H1 (cell line): ENCODE data around the gene CCSER2. TPM values are rescaled to one million over a fixed set of nuclear protein-coding genes. Genes with fewer than 3 reads are reported as not detected.
A peak's percentile ranks its signal among the peaks of the same experiment; 100 is the strongest.

Experiments
- CTCF ChIA-PET: fragments of 300-600 bp; sonication (Branson Sonifier 250); formaldehyde crosslinking; loops from one replicate; lab custom pipeline; 2021; ENCODE audit not compliant: partially characterized antibody; lab: Charles Lee
- POLR2A ChIA-PET: fragments of 300-600 bp; sonication (Branson Sonifier 250); formaldehyde crosslinking; loops from one replicate; lab custom pipeline; 2021; ENCODE audit warnings: inconsistent platforms; ENCODE audit not compliant: partially characterized antibody; lab: Charles Lee
- DNase-seq, 2 experiments: peaks; one replicate each; pipeline versions ENCODE4 v3.0.0 to v3.0.0-alpha.2; 2010 to 2022; ENCODE audit warnings: low spot score in 2 of 2, low read depth in 1 of 2, mixed read lengths in 1 of 2
- FAIRE-seq: peaks from 2 replicates; lab custom pipeline; 2011; peaks lifted over from hg19 to GRCh38; lab: Jason Lieb, UNC
- H2AFZ ChIP-seq: 2 replicates; pipeline ENCODE4 v1.8.1; 2012; ENCODE audit warnings: low read length, inconsistent platforms
- H2AK5ac ChIP-seq: 2 replicates; pipeline ENCODE4 v1.6.1; 2013; ENCODE audit warnings: low read depth, low read length
- H2BK120ac ChIP-seq: replicated peaks from 2 replicates; pipeline ENCODE3; 2013; ENCODE audit warnings: low read depth, low read length, inconsistent platforms
- H2BK12ac ChIP-seq: 2 replicates; pipeline ENCODE4 v1.6.1; 2013; ENCODE audit warnings: low read depth, low read length
- H2BK15ac ChIP-seq: 2 replicates; pipeline ENCODE4 v1.6.1; 2013; ENCODE audit warnings: low read length
- H2BK20ac ChIP-seq: 2 replicates; pipeline ENCODE4 v1.6.1; 2013; ENCODE audit warnings: low read length
- H2BK5ac ChIP-seq: 2 replicates; pipeline ENCODE4 v1.6.1; 2013; ENCODE audit warnings: low read depth, low read length
- H3K14ac ChIP-seq: 2 replicates; pipeline ENCODE4 v1.6.1; 2013; ENCODE audit warnings: inconsistent platforms; ENCODE audit not compliant: insufficient read length
- H3K18ac ChIP-seq: 2 replicates; pipeline ENCODE4 v1.6.1; 2013; ENCODE audit warnings: low read length; ENCODE audit errors: extremely low read depth
- H3K23ac ChIP-seq: 2 replicates; pipeline ENCODE4 v1.6.1; 2013; ENCODE audit warnings: inconsistent platforms; ENCODE audit not compliant: insufficient read length
- H3K23me2 ChIP-seq: 2 replicates; pipeline ENCODE4 v1.6.1; 2013; ENCODE audit warnings: low read depth, low read length
- H3K27ac ChIP-seq: 2 replicates; pipeline ENCODE4 v1.6.1; 2011; ENCODE audit warnings: low read depth, low read length, inconsistent platforms
- H3K27me3 ChIP-seq, 4 experiments: replicated peaks in 1 of 4; 1 replicate in 1 of 4; 2 replicates in 3 of 4; pipeline versions ENCODE4 v1.6.1 to v1.8.1; 2011 to 2013; ENCODE audit warnings: low read length in 3 of 4, mild to moderate bottlenecking in 3 of 4, inconsistent platforms in 2 of 4, mixed read lengths in 2 of 4, moderate library complexity in 1 of 4; ENCODE audit not compliant: control insufficient read depth in 3 of 4, insufficient read depth in 3 of 4; ENCODE audit errors: extremely low read depth in 1 of 4
- H3K36me3 ChIP-seq, 4 experiments: 2 replicates each; pipeline versions ENCODE4 v1.6.1 to v1.8.1; 2011 to 2013; ENCODE audit warnings: mild to moderate bottlenecking in 4 of 4, low read length in 3 of 4, moderate library complexity in 2 of 4, control low read depth in 1 of 4, inconsistent platforms in 1 of 4; ENCODE audit not compliant: insufficient read depth in 4 of 4, control insufficient read depth in 2 of 4
- H3K4ac ChIP-seq: replicated peaks from 2 replicates; pipeline ENCODE3; 2013; ENCODE audit warnings: low read length, low read depth, mixed read lengths, inconsistent platforms; ENCODE audit not compliant: insufficient read length
- H3K4me1 ChIP-seq, 4 experiments: replicated peaks in 1 of 4; 1 replicate in 1 of 4; 2 replicates in 3 of 4; pipeline versions ENCODE4 v1.6.1 to v1.8.1; 2011 to 2013; ENCODE audit warnings: low read length in 3 of 4, inconsistent platforms in 2 of 4, mixed read lengths in 1 of 4; ENCODE audit not compliant: insufficient read depth in 4 of 4, control insufficient read depth in 3 of 4
- H3K4me2 ChIP-seq, 2 experiments: 2 replicates each; pipeline versions ENCODE4 v1.6.1 to v1.8.1; 2011 to 2013; ENCODE audit warnings: low read depth in 2 of 2, low read length in 2 of 2, control low read depth in 1 of 2, inconsistent platforms in 1 of 2, mild to moderate bottlenecking in 1 of 2; ENCODE audit not compliant: insufficient read depth in 1 of 2
- H3K4me3 ChIP-seq, 4 experiments: fragments of 200-600, 300-600 bp in 1 of 4; sonication (generic), shearing (Covaris generic), sonication (Bioruptor Twin) in 1 of 4; 2 replicates each; pipeline versions ENCODE4 v1.5.1 to v1.8.1; 2011 to 2016; ENCODE audit warnings: low read length in 4 of 4, low read depth in 3 of 4, control low read depth in 2 of 4, inconsistent platforms in 2 of 4, mild to moderate bottlenecking in 2 of 4, mixed read lengths in 1 of 4, moderate library complexity in 1 of 4; ENCODE audit not compliant: insufficient read depth in 2 of 4; ENCODE audit errors: extremely low read depth in 1 of 4
- H3K56ac ChIP-seq: replicated peaks from 2 replicates; pipeline ENCODE3; 2013; ENCODE audit warnings: low read depth, mild to moderate bottlenecking, mixed read lengths, low read length, inconsistent platforms; ENCODE audit not compliant: insufficient read length
- H3K79me1 ChIP-seq: 2 replicates; pipeline ENCODE4 v1.6.1; 2013; ENCODE audit warnings: low read depth, low read length, control low read depth
- H3K79me2 ChIP-seq, 2 experiments: 2 replicates each; pipeline versions ENCODE4 v1.6.1 to v1.8.1; 2012 to 2013; ENCODE audit warnings: low read length in 2 of 2, mild to moderate bottlenecking in 2 of 2, inconsistent platforms in 1 of 2; ENCODE audit not compliant: insufficient read depth in 2 of 2, control insufficient read depth in 1 of 2
- H3K9ac ChIP-seq, 4 experiments: replicated peaks in 1 of 4; 1 replicate in 1 of 4; 2 replicates in 3 of 4; pipeline versions ENCODE4 v1.6.1 to v1.8.1; 2011 to 2013; ENCODE audit warnings: low read depth in 3 of 4, low read length in 3 of 4, control low read depth in 2 of 4, mild to moderate bottlenecking in 2 of 4, moderate library complexity in 2 of 4, inconsistent platforms in 1 of 4; ENCODE audit errors: extremely low read depth in 1 of 4
- H3K9me3 ChIP-seq, 2 experiments: 2 replicates each; pipeline versions ENCODE4 v1.6.1 to v1.8.1; 2012 to 2013; ENCODE audit warnings: mild to moderate bottlenecking in 2 of 2, moderate library complexity in 2 of 2, control low read depth in 1 of 2, inconsistent platforms in 1 of 2, low read depth in 1 of 2, low read length in 1 of 2, mixed read lengths in 1 of 2; ENCODE audit not compliant: insufficient read depth in 2 of 2
- H4K20me1 ChIP-seq, 2 experiments: replicated peaks in 1 of 2; 2 replicates each; pipeline versions ENCODE3 to v1.8.1; 2011 to 2013; ENCODE audit warnings: inconsistent platforms in 2 of 2, low read length in 2 of 2, mild to moderate bottlenecking in 1 of 2; ENCODE audit not compliant: insufficient read depth in 2 of 2, control insufficient read depth in 1 of 2
- H4K5ac ChIP-seq: 2 replicates; pipeline ENCODE4 v1.6.1; 2013; ENCODE audit warnings: low read length, low read depth, mixed read lengths, inconsistent platforms; ENCODE audit not compliant: insufficient read length
- H4K8ac ChIP-seq: 2 replicates; pipeline ENCODE4 v1.8.0; 2013; ENCODE audit warnings: mild to moderate bottlenecking, moderate library complexity, low read length, inconsistent platforms; ENCODE audit not compliant: insufficient read depth; ENCODE audit errors: extremely low read depth
- H4K91ac ChIP-seq: replicated peaks from 2 replicates; pipeline ENCODE3; 2013; ENCODE audit warnings: low read length, mixed read lengths, inconsistent platforms; ENCODE audit not compliant: insufficient read length
- CBX8 ChIP-seq: fragments of 300-800, 300-1000 bp; sonication (generic); IDR thresholded peaks from 2 replicates; pipeline ENCODE4 v1.7.1; 2016; ENCODE audit warnings: low read depth, low read length, borderline replicate concordance
- GABPA ChIP-seq: IDR thresholded peaks from 2 replicates; pipeline ENCODE4 v1.6.1; 2011; ENCODE audit warnings: mild to moderate bottlenecking, low read length, moderate library complexity, borderline replicate concordance; ENCODE audit not compliant: insufficient read depth
- NANOG ChIP-seq: IDR thresholded peaks from 2 replicates; pipeline ENCODE4 v1.6.1; 2011; ENCODE audit warnings: low read length, low read depth, mild to moderate bottlenecking, inconsistent platforms; ENCODE audit not compliant: insufficient read depth, poor library complexity, severe bottlenecking
- WGBS, 2 experiments: shearing (Covaris generic) in 1 of 2; methylation state at CpG; one replicate each; pipeline versions ENCODE4 v1.1.6 to v1.1.7; 2013 to 2015; ENCODE audit warnings: low lambda C conversion rate in 2 of 2, mixed read lengths in 2 of 2, inconsistent platforms in 1 of 2, low coverage in 1 of 2, missing lambda C conversion rate in 1 of 2; ENCODE audit not compliant: insufficient replicate concordance in 2 of 2, insufficient coverage in 1 of 2, insufficient read length in 1 of 2; ENCODE audit errors: extremely low coverage in 1 of 2, missing lambda C conversion rate in 1 of 2; 5-methylcytosine and 5-hydroxymethylcytosine counted together
- polyA plus RNA-seq, 7 experiments: library from polyadenylated mRNA; depleted of rRNA in 3 of 7; stranded (reverse) in 5 of 7; unstranded in 2 of 7; fragments of >200 nt in 5 of 7; fragments of 200-250 nt in 2 of 7; gene quantifications; 1 replicate in 5 of 7; 2 replicates in 1 of 7; 4 replicates in 1 of 7; pipeline versions ENCODE4 v1.2.1 to v1.2.3, GENCODE V29; 2011 to 2013; ENCODE audit warnings: missing spikeins in 2 of 7, mixed read lengths in 2 of 7
- total RNA-seq: library from RNA; stranded (reverse); fragmentation: NEBNext Ultra II Directional; extraction: Animal tissue kit (Norgen Biotek cat#: 25700); gene quantifications from 2 replicates; pipeline ENCODE4 v1.2.1, GENCODE V29; 2021

Gene CCSER2
- total and polyA plus RNA-seq, 2 of the 8 experiments (the other 6 are each of a cell fraction or from before 2014, with no cell fraction given): 6.9 to 30.5 TPM

DNA sequence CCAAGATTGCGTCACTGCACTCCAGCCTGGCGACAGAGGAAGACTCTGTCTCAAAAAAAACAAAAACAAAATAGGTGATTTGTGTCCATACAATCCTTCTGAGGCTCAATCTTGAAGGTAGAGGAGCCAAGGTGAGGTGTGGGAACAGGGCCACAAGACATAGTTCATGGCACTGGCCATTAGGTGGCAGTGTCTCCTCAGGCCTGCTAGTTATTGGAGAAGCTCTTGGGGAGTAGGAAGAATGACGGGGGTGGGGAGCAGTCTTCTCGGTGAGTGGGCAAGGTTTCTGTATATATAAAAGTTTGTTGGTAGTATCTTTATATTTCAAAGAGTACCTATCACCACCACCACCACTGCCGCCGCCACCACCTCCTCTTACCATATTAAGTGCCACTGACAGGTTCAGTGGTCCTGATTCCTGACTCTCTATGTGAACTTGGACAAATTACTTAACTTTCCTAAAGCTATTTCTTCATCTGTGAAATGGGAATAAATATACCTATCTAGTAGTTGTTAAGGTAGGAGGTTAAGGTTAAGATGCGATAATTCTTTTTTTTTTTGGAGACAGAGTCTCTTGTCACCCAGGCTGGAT is 24.0 kb downstream of the CCSER2 start:
- Histone ChIP-seq H3K9me3 (peaks cover 0 to 11% of the 10 kb centered on the region in 2 experiments; a peak in 1 of 4 replicates), H3K4me2 (no peak overlapping the region), H3K4me3 (no peak overlapping the region), H2BK12ac (no peak overlapping the region), H3K36me3 (peaks cover 0 to 2% (median 0%) of the 10 kb centered on the region in 4 experiments; a peak in 1 of 8 replicates), H3K23ac (no peak overlapping the region), H3K9ac (no peak overlapping the region), H3K4ac (no peak overlapping the region), H4K8ac (no peak overlapping the region), H2BK20ac (no peak overlapping the region), H4K91ac (no peak overlapping the region), H3K27ac (no peak overlapping the region), H3K23me2 (no peaks in the 10 kb centered on the region), H4K20me1 (no peaks in the 10 kb centered on the region), H2AK5ac (no peak overlapping the region), H3K79me2 (peaks cover 0 to 37% of the 10 kb centered on the region in 2 experiments; a peak in 2 of 4 replicates), H2BK120ac (no peak overlapping the region), H3K79me1 (no peaks in the 10 kb centered on the region; the same call in 1 of the 2 replicates), H3K14ac (no peak overlapping the region), H2AFZ (no peak overlapping the region), H3K4me1 (peaks cover 0 to 8% (median 3%) of the 10 kb centered on the region in 4 experiments; a peak in 4 of 7 replicates), H2BK5ac (no peak overlapping the region), H3K18ac (no peak overlapping the region), H4K5ac (no peak overlapping the region), H2BK15ac (no peak overlapping the region), H3K56ac (no peak overlapping the region), H3K27me3 (no peaks in the 10 kb centered on the region)
- ChIA-PET POLR2A (interaction anchor here (0.6 to 1.1 kb wide), 5 partner anchors 10 to 511 kb away, joined by 3 to 4 read pairs (median 3); no protein-coding TSS in a partner anchor), CTCF (interaction anchor here (0.6 to 6.1 kb wide), 34 partner anchors 10 to 394 kb away, joined by 3 to 91 read pairs (median 4); no protein-coding TSS in a partner anchor)
- 59% methylated on average over 7 of the region's 7 CpGs; no CpG with 5 or more reads in 1 of the 2 experiments for WGBS, 2 experiments
- FAIRE-seq (peak; percentile 97), DNase-seq (peak in 1 of 2 experiments; percentile 74)
- TF ChIP-seq CBX8 (no peak), NANOG (no peak), GABPA (no peak)
